NK-92 (cell line): Measurements from ENCODE around the gene NACC2.
"Not testable (repeated sequence)": the region's sequence is repeated elsewhere in the genome, so short reads cannot be mapped to it uniquely, and the experiment has no call there.

ENCODE experiments used
- DNase-seq: peaks from one replicate; lab custom pipeline; 2025; ENCODE audit not compliant: unreplicated experiment; lab: John Stamatoyannopoulos, UW

The NACC2 gene

DNA sequence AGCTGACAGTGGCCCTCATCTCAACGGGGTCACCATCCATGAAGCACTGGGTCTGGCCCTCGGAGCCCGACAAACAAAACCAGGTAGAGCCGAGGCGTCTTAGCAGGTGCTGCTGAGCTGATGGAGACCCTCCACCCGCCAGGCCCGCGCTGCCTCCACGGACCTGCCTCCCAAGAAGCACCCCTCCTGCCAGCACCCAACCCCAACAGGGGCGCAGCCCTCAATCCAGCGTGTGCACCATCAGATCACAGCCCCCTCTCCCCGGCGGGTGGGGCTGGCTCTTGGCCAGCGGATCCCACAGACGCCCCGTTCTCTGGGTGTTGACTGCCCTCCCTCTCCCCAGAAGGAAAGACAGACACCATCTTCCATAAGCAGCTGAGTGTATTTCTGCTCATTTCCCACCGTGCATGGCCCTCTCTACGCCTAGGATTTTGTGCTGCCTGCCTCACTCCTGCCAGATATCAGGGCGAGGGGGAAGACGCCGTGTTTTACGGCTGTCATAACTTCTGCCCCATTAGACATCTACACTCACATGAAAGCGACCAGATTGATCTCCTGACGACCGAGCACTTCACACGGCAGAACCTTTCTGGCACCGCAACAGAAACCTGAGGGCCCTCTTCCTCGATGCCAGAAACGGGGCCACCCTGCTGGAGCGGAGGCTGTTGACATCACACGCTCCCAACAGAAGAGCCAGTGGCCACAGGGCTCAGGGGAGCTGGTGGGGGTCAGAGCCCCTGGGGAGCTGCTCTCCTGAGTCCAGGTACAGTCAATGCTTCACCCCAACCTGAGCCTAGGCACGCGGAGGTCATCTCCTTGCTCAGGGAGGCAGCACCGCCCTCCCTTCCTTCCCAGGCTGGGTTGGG, 12.4 kb downstream of the NACC2 start:
- no peak for DNase-seq

DNA sequence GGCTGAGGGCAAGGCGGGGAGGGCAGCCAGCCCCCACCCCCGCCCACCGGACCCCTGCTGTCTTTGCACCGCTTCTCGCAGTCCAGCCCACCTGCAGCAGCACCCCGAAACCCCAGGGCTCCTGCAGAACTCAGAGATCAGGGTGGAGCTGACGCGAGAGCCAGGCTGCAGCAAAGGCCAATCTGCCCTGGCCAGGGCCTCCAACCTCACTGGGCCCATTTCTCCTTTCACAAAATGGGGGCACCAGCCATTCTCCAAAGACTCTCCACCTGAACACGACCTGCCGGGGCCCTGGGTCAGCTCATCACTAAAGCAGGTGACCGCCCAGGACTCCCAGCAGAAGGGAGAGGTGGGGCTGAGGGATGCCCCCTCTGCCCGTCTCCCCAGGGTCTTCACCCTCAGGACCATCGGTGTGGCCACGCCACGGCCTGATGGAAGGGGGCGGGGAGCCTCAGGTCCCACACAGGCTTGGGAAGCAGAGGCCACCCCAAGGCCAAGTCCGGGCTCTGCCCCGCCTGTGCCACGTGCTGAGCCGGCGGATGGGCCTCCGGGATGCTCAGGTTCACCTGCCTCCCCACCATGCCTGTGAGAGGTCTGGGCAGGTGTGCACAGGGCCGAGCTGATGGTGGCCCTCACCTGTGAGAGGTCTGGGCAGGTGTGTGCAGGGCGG, 13.1 kb downstream of the NACC2 start:
- DNase-seq = no peak

DNA sequence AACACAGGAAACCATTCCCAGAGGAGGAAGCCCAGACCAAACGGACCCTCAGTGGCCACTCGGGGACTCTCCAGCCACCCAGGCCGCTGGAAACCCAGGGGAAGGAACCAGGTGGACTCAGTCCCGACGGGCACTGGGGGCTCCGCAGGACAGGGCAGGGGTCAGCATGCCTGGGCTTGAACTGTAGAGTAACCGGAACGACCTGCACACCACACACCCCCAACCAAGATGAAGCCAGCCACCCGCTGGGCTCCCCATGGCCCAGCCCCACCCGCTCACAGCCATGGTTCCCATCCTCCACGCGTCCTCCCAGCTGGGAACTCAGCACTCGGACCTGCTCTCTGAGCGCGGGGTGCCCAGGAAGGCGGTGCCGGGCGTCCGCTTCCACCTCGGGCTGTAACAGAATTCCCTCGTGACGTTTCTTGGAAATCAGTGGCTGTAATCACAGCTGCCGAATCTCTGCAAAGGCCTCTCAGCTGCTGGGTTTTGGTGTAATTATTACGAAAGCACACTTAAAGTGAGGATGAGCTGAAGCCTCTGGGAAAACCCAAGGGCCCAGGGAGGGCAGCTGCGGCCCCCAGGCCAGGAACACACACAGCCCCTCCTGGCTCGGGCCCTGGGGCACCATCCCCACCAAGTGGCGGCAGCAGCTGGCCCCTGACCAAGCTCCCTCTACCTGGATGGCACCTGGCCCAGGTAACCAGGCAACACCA, 13.8 kb downstream of the NACC2 start:
- DNase-seq = no peak

DNA sequence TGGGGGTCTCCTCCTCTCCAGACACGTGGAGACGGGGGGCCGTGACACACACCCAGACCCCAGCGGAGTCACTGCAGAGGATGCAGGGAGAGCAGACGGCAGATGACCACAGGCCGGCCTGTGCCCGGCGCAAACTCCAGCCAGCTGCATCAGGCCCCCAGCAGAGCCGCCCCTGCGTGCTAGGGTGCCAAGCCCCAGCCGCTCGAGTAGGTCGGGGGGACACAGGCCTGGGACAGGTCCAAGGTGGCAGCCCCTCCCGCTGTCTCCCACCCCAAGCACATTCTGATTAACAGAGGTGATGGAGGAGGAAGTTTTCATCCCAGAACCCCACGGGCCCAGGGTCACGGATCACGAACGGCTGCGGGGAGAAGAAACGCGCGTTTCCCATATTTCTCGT, 14.4 kb downstream of the NACC2 start:
- no peak for DNase-seq

DNA sequence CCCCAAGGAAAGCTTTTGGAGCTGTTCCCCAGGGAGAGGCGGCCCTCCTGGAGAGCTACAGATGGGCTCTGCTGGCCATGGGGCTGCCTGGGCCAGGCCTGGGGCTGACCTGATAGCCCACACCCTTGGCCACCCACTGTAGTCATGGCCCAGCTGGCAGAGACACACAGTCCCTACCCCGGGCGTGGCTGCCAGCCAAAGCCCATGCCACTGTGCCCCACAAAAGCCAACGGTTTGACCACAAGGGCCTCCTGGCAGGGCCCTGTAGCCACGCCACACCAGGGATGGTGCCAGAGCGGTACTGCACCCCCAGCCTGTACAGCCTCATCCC, 15.2 kb downstream of the NACC2 start:
- DNase-seq = no peak

DNA sequence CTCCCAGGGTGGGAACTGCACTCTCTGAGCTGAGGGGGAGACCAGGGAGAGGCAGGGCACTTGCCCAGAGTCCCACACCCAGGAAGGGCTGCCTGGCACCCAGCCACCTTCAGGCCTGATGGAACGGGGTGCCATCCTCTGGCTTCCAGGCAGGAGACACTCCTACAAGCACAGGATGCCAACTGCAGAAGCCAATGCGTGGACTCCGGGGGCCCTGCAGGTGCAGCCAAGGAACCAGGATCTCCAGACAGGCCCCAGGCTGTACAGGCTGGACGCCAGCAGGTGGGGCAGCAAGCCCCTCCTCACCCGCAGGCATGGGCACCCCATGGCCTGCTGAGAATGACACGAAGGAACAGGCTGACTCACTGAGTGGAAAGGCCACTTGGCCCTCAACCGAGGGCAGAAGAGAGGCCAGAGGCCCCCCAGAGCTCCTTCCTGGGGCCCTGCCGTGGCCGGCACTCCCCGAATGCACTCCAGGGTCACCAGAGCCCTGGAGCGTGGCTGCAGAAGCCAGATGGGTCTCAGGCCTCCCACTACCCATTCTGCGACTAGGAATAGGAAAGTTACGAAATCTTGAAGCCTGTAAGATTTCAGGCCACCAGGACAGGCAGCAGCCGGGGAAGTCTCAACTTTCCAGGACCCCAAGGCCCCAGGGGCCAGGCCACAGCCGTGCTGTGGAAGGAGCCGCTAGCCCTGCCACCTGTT, 15.7 kb downstream of the NACC2 start:
- no peak for DNase-seq

DNA sequence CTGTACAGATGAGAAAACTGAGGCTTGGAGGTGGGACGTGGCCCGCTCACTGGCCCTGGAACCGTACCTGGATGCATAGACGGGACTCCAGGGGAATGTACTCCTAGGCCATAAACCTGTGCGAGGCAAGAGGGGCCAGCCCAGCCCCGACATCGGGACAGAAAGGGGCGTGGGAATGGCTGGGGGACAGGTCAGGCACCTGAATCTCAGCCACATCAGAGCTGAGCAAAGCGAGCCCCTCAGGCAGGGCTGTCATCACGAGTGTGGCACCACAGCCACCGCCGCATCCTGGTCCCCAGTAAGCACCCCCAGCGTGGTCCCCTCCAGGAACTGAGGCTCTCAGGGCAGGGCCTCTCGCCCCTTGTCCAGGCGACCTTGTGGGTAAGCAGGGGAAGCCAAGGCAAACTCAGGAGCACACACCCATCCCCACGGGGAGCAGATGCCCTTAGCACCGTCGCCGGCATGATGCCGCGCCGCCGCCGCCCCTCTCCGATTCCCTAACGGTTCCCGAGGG, 16.5 kb downstream of the NACC2 start:
- DNase-seq = no peak

DNA sequence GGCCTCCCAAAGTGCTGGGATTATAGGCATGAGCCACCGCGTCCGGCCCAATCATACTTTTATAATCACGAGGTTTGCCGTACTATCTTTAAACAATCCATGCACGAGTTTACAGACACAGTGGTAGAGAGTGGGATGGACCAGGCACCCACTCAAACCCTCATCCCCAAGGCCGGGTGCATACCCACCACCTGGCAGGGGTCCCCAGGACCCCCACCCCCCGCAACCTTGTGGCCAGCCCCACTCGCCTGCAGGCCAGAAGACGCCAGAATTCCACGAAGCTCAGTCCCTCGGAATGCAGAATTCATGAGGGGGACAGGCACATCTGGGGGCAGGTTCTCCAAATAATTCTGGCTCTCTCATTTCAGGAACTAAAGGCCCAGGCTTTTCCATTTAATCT, 17.1 kb downstream of the NACC2 start:
- no peak for DNase-seq

DNA sequence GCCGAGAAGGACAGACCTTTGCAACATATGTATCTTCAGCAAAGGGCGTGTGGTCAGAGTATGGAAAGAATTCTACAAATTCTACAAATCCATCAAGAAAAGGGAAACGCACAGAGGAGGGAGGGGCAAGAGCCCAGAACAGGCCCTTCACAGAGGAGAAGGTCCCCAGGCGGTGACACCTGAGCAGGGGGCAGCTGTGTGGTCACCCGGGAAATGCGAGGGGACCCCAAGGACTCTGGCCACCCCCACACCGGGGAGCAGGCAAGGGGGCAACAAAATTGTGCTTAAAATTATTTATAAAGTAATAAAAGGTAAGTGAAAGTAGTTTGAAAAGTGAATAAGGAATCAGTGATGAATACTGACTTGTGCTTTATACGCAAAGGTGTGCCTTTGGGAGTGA, 17.6 kb downstream of the NACC2 start:
- DNase-seq = no peak

DNA sequence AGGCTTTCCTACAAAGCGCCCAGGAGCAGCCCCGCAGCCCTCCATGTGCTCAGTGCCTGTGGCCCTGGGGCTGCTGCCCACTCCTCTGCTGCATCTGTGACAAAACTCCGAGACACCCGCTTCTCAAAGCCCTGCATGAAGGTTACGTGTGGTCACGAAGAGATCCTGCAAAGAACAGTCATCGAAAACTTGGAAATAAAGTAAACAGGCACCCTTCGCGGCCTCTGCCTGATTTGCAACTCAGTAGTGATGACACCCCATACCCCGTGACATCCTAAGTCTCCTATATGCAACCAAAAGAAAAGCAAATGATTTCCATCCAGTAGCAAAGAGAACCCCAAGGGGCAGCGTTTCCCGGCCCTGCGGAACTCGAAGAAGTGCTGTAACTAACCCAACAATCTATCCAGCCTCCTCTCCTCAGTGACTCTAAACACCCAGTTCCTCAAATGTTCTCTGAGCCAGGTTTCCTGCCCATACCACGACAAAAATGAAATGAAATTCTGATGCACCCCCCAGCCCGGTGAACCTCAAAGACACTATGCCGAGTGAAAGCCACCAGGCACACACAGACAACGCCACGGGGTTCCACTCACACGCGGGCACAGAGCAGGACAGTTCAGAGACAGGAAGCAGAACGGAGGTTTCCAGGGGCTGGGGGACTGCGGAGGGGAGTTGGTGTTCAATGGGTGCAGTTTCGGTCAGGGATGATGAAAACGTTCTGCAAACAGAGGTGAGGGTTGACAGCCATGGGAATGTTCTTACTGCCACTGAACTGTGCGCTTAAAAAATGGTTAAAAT, 19.0 kb downstream of the NACC2 start:
- no peak for DNase-seq

DNA sequence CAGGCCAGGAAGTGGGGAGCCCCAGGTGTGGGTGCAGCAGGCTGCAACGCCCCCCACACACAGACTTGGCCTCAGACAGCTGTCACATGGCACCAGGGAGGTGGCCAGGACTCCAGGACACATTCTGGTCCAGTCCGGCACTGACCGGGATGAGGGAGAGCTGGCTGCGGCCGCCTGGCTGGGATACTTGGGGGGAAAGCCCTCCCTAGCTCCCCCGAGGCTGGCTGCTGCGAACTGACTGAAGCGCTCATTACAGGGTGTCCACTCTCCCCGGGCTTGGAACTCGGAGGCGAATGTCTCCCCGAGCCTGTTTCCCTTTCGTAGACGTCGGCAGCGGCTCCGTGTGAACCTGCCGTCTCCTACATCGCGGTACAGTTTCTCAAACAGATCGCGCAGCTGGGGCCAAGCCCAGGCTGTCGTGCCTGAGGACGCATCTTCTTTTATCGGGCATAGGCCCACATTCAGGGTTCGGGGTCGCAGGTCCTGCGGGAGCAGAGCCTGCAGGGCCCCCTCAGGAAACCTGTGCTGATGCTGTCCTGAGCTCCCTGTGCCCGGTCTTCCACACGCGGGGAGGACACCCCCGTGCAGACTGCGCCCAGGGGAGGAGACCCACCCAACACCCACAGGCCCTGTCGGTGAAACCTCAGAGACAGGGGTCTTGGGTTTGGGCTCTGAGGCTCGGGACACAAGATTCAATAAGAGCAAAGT, 19.8 kb downstream of the NACC2 start:
- no peak for DNase-seq

DNA sequence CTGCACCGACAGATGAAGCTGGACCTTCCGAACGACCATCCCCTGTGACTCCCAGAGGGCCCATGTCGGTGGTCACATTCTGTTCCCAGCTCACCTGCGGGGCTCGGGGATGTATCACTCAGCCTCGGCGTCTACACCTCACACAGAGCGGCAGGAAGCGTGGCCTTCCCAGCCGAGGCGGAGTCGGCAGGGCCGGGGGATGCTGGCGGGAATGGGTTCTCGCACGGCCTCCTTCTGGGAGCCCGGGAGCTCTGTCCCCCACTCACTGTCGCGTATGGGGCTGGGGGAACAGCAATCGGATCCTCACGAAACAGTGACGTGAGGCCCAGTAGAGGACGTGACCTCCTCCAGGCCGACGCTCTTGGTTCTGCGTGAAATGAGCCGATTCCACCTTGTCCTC, 20.4 kb downstream of the NACC2 start:
- DNase-seq = no peak

DNA sequence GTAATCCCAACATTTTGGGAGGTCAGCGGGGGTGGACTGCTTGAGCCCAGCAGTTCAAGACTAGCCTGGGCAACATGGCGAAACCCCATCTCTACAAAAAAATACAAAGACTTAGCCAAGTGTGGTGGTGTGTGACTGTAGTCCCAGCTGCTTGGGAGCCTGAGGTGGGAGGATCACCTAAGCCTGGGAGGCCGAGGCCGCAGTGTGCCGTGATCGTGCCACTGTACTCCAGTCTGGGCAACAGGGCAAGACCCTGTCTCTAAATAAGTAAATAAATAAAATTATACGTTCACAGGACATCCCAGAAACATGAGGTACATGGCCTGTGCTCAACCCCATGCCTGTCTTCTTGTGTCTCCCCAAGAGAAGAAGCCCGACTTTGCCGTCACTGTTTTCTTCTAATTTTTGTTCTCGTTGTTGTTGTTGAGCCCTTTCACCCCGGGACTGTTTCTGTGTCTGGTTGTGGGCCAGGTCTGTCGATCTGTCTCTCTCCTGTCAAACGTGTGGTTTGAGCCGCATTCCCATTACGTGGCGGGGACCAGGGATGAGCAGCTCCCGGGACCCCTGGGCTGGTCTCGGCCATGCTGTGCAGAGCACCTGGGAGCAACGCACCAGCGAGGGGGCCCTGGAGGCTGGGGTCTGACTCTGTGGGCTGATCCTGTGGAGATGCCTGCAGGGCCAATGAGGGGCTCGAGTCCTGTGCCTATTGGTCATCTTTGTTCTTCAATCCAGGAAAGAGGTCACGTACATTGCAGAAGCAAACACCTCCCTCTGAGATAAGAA, 32.2 kb downstream of the NACC2 start:
- no peak for DNase-seq

DNA sequence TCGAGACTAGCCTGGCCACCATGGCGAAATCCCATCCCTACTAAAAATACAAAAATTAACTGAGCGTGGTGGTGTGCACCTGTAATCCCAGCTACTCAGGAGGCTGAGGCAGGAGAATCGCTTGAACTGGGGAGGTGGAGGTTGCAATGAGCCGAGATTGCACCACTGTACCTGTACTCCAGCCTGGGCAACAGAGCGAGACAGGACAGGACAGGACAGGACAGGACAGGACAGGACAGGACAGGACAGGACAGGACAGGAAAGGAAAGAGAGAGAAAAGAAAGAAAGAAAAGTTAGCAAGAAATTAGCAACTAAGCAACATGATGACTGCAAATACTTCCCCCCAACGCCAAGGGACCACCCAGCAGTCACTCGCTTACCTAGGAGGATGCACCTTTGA, 33.2 kb downstream of the NACC2 start:
- DNase-seq = not testable (repeated sequence)

DNA sequence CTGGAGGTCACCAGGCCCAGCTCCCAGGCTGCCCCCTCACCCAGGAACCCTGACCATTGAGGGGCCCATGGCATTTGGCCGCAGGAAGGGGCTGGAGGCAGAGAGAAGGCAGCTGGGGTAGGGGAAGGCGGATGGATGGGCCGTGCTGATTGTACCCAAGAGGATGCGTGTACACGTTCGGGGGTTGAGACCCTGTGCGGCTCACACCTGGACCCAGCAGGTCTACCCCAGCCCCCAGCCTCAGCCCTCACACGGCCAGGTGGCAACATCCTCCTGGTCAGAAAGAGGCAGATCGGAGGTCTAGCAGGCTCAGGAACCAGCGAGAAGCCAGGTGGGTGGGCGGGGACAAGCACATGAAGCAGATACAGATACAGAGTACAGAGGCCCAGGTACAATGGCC, 33.7 kb downstream of the NACC2 start:
- DNase-seq = no peak

DNA sequence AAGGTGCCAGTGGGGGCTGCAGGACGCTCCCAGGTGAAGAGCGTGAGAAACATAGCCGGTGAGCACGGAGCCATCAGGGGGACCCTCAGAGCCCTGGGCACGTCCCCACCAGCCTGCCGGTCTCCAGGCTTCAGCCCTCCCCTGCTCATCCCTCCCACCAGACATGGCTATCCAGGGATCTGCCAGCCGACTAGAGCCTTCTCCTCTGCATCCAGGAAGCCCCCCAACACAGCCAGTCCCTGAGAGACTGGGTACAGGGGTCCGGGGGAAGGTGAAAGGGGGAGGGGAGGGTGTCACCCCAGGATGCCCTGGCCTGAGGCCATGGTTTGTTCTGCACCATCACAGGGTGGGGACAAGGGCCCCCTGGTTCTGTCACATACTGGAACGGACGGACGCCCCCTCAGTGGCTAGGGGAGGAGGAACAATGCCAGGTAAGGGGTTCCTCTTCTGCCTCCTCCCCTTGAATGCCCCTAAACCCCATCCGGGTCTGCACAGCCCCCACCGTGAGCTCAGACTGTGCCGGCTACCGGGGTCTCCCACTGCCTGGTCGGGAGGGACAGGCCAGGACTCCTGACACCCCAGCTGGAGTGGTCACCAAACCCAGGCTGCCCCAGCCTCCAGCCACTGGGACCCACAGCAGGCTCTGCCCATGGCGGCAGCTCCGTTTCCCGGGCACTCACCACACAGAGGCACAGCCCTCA, 34.3 kb downstream of the NACC2 start:
- no peak for DNase-seq

DNA sequence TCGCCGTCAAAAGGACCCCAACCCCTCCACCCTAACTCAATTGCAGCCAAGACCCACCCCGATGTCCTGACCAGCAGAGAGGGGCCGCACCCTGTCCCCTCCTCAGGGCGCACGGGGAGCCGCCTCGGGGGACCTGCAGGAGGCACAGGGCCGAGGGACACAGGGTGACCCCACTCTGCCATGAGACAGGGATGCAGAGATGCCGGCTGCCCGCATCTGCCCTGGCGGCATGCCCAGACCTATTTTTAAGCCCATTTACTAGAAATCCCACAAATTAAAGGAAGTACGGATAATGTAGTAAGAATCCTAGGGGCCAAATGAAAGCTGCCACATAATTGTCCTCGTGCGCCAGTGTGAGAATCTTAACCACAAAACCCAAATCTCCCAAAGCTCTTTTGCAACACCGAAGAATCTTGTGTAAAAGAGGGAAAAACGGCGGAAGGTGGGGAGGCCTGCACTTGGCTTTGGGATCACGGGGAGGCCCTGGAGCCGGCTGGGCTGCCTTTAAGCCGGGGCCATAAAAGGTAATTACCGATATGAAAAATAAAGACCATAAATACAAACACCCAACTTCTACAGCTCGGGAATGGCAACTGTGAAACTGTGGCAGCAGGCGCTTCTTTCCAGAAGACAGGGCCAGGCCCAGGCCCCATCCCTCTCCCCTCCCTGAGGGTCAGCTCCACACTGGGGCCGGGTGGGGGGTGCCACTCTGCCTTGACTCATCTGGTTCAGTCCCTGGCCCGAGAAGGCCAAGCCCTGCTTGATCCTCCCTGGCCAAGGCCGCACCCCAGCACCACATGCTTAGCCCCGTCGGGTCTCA, 35.0 kb downstream of the NACC2 start:
- DNase-seq = no peak

DNA sequence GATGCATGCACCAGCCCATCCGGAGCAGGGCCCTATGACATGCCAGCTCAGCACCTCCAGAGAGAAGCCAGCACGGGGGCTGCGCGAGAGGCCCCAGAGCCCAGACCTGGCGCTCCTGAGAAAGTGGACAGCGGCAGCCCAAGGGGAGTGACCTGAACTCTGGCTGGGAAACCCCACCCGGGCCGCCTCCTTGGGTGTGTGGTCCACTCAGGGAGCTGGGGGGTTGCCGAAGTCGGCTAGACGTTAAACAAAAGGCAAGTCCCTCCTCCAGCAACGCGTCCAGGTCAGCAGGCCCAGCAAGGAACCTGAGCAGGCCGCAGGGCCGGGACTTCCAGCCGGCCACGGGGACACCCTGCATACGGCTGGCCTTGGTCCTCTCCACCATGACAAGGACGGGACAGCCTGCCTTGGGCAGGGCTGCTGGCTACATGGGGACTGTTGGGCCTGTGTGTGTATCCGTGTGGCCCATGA, 35.7 kb downstream of the NACC2 start:
- no peak for DNase-seq
